PC-3 (cell line): ENCODE data around the gene ACOT11. TPM values are rescaled to one million over a fixed set of nuclear protein-coding genes. Genes with fewer than 3 reads are reported as not detected.

ENCODE experiments used
- ATAC-seq: fragments of 200-7000 bp; cut with Tn5 transposase; 2 replicates; pipeline ENCODE4 v1.9.1; 2020; ENCODE audit warnings: mild to moderate bottlenecking, moderate library complexity
- BruUV-seq: library from RNA; stranded (reverse); fragments of 400-500 nt; replicated peaks from 2 replicates; lab custom pipeline; 2021; lab: Mats Ljungman, UMichigan
- CTCF ChIA-PET: fragments of 300-600 bp; sonication (Branson Sonifier 250); formaldehyde crosslinking; loops from one replicate; lab custom pipeline; 2022; ENCODE audit warnings: antibody characterized with exemption; lab: Charles Lee
- POLR2A ChIA-PET: fragments of 300-600 bp; sonication (Branson Sonifier 250); formaldehyde crosslinking; loops from one replicate; lab custom pipeline; 2022; ENCODE audit warnings: antibody characterized with exemption; ENCODE audit not compliant: unreplicated experiment; lab: Charles Lee
- DNase-seq: peaks from one replicate; pipeline ENCODE4 v3.0.0-alpha.2; 2015
- H2AFZ ChIP-seq: fragments of 300-600 bp; sonication (generic); 2 replicates; pipeline ENCODE4 v1.6.0; 2016; ENCODE audit warnings: antibody characterized with exemption, low read length
- H3F3A ChIP-seq: fragments of 300-600 bp; sonication (generic); one replicate; pipeline ENCODE4 v1.6.0; 2017; ENCODE audit warnings: antibody characterized with exemption, low read length, control low read depth, mild to moderate bottlenecking; ENCODE audit not compliant: unreplicated experiment
- H3K27ac ChIP-seq: fragments of 300-600 bp; sonication (generic); 2 replicates; pipeline ENCODE4 v1.5.1; 2016; ENCODE audit warnings: mild to moderate bottlenecking, low read length
- H3K27me3 ChIP-seq: fragments of 300-600 bp; sonication (generic); 2 replicates; pipeline ENCODE4 v1.6.1; 2016; ENCODE audit warnings: low read length, mixed read lengths
- H3K36me3 ChIP-seq: fragments of 300-600 bp; sonication (generic); 2 replicates; pipeline ENCODE4 v1.6.1; 2016; ENCODE audit warnings: low read depth, mixed run types, low read length, mixed read lengths
- H3K4me1 ChIP-seq: fragments of 300-600 bp; sonication (generic); 2 replicates; pipeline ENCODE4 v1.5.1; 2016; ENCODE audit warnings: low read length; ENCODE audit not compliant: insufficient read depth
- H3K4me2 ChIP-seq: fragments of 300-600 bp; sonication (generic); 2 replicates; pipeline ENCODE4 v1.6.0; 2016; ENCODE audit warnings: low read length
- H3K4me3 ChIP-seq: fragments of 300-600 bp; sonication (generic); 2 replicates; pipeline ENCODE4 v1.5.1; 2016; ENCODE audit warnings: mild to moderate bottlenecking, low read length, mixed read lengths
- H3K79me2 ChIP-seq: fragments of 300-600 bp; sonication (generic); 2 replicates; pipeline ENCODE4 v1.6.1; 2017; ENCODE audit warnings: low read length, mixed read lengths
- H3K9ac ChIP-seq: fragments of 300-600 bp; sonication (generic); 2 replicates; pipeline ENCODE4 v1.6.0; 2016; ENCODE audit warnings: mild to moderate bottlenecking, low read length
- H3K9me2 ChIP-seq: fragments of 300-600 bp; sonication (generic); replicated peaks from 2 replicates; pipeline ENCODE4 v1.6.1; 2016; ENCODE audit warnings: mixed run types, low read length, mixed read lengths
- H3K9me3 ChIP-seq: fragments of 300-600 bp; sonication (generic); 2 replicates; pipeline ENCODE4 v1.6.1; 2016; ENCODE audit warnings: low read length, mixed read lengths
- H4K20me1 ChIP-seq: fragments of 300-600 bp; sonication (generic); 2 replicates; pipeline ENCODE4 v1.6.1; 2016; ENCODE audit warnings: low read length, mixed read lengths
- EZH2 ChIP-seq: fragments of 300-600 bp; sonication (generic); IDR thresholded peaks from one replicate; pipeline ENCODE4 v1.6.1; 2017; ENCODE audit warnings: antibody characterized with exemption, mild to moderate bottlenecking, low read length; ENCODE audit not compliant: unreplicated experiment
- EZH2phosphoT487 ChIP-seq: fragments of 300-600 bp; sonication (generic); IDR thresholded peaks from 2 replicates; pipeline ENCODE4 v1.6.1; 2018; ENCODE audit warnings: mild to moderate bottlenecking, antibody characterized with exemption, low read length, borderline replicate concordance
- intact Hi-C: fragments of 100-400 bp; cut with micrococcal nuclease; formaldehyde crosslinking; loops from 2 replicates; pipeline ENCODE4 v1.9.0; 2023
- total RNA-seq: library from RNA; depleted of rRNA; stranded (reverse); fragments of >200 nt; gene quantifications from 2 replicates; pipeline ENCODE4 v1.2.3, GENCODE V29; 2014
- TF ChIP-seq, protein P1 (sequence below): fragments of 300-600 bp; sonication (generic); conservative IDR thresholded peaks from 2 replicates; pipeline ENCODE4 v1.5.1; 2017; ENCODE audit warnings: antibody characterized with exemption, low read depth, mild to moderate bottlenecking, low read length

ACOT11 gene
- total RNA-seq, 1 experiment from 2014 or later: 5.0 TPM

DNA sequence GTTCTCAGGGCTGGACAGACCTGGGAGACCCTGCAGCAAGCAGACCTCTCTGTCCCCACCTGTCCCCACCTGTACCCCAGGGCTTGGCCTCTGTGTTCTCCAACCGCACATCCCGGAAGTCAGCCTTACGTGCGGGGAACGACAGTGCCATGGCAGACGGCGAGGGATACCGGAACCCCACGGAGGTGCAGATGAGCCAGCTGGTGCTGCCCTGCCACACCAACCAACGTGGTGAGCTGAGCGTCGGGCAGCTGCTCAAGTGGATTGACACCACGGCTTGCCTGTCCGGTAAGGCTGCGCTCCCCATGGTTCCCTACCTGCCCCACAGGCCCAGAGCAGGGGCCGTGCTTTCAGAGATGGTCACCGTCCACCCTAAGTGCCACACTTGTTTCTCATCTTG lies 36.5 kb downstream of the ACOT11 start:
- ChIA-PET POLR2A (no interaction called here), CTCF (no interaction called here)
- Histone ChIP-seq H3K4me2 (no peak overlapping the region), H3K36me3 (no peaks in the 10 kb centered on the region), H3K4me3 (no peak overlapping the region), H3K27ac (no peak overlapping the region), H4K20me1 (no peaks in the 10 kb centered on the region), H3K9me2 (no peaks in the 10 kb centered on the region), H2AFZ (no peak overlapping the region), H3K79me2 (no peaks in the 10 kb centered on the region), H3K27me3 (no peaks in the 10 kb centered on the region), H3K4me1 (no peaks in the 10 kb centered on the region), H3K9me3 (no peaks in the 10 kb centered on the region), H3F3A (no peaks in the 10 kb centered on the region), H3K9ac (no peak overlapping the region)
- DNase-seq (no peak), ATAC-seq (no peak)
- no TSS peak for BruUV-seq
- intact Hi-C loops: no loop called here
- TF ChIP-seq, protein P1, sequence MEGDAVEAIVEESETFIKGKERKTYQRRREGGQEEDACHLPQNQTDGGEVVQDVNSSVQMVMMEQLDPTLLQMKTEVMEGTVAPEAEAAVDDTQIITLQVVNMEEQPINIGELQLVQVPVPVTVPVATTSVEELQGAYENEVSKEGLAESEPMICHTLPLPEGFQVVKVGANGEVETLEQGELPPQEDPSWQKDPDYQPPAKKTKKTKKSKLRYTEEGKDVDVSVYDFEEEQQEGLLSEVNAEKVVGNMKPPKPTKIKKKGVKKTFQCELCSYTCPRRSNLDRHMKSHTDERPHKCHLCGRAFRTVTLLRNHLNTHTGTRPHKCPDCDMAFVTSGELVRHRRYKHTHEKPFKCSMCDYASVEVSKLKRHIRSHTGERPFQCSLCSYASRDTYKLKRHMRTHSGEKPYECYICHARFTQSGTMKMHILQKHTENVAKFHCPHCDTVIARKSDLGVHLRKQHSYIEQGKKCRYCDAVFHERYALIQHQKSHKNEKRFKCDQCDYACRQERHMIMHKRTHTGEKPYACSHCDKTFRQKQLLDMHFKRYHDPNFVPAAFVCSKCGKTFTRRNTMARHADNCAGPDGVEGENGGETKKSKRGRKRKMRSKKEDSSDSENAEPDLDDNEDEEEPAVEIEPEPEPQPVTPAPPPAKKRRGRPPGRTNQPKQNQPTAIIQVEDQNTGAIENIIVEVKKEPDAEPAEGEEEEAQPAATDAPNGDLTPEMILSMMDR: no peak
- TF ChIP-seq EZH2phosphoT487 (no peak), EZH2 (no peak)

GRCh38 chr1:54585181-54586066 lies 37.4 kb downstream of the ACOT11 start:
- H3K27me3 ChIP-seq: no peaks in the 10 kb centered on the region
- H3K4me1 ChIP-seq: no peaks in the 10 kb centered on the region
- H3K4me2 ChIP-seq: no peak overlapping the region
- H4K20me1 ChIP-seq: no peaks in the 10 kb centered on the region
- no peaks in the 10 kb centered on the region for H3F3A ChIP-seq
- H3K9me2 ChIP-seq: no peaks in the 10 kb centered on the region
- no TSS peak for BruUV-seq
- no peak for DNase-seq
- H2AFZ ChIP-seq: no peak overlapping the region
- TF ChIP-seq EZH2phosphoT487: no peak
- TF ChIP-seq, protein P1: no peak
- no peak for TF ChIP-seq EZH2
- ATAC-seq: no peak
- H3K4me3 ChIP-seq: no peak overlapping the region
- no peaks in the 10 kb centered on the region for H3K9me3 ChIP-seq
- no peaks in the 10 kb centered on the region for H3K79me2 ChIP-seq
- CTCF ChIA-PET: no interaction called here
- no peak overlapping the region for H3K27ac ChIP-seq
- POLR2A ChIA-PET: no interaction called here
- H3K36me3 ChIP-seq: no peaks in the 10 kb centered on the region
- H3K9ac ChIP-seq: no peak overlapping the region
- intact Hi-C loops: no loop called here

GRCh38 chr1:54588377-54588776 lies 40.3 kb downstream of the ACOT11 start:
- Histone ChIP-seq H3K4me3 (no peak overlapping the region), H3K27ac (no peak overlapping the region), H3K9me2 (no peaks in the 10 kb centered on the region), H3F3A (no peaks in the 10 kb centered on the region), H3K27me3 (no peaks in the 10 kb centered on the region), H3K9ac (no peak overlapping the region), H4K20me1 (no peaks in the 10 kb centered on the region), H3K79me2 (no peaks in the 10 kb centered on the region), H3K36me3 (no peaks in the 10 kb centered on the region), H3K4me1 (no peaks in the 10 kb centered on the region), H3K4me2 (no peak overlapping the region), H3K9me3 (no peaks in the 10 kb centered on the region), H2AFZ (no peak overlapping the region)
- TF ChIP-seq, protein P1: no peak
- no peak for TF ChIP-seq EZH2phosphoT487
- no peak for TF ChIP-seq EZH2
- intact Hi-C loops: no loop called here
- POLR2A ChIA-PET: no interaction called here
- DNase-seq: no peak
- no peak for ATAC-seq
- CTCF ChIA-PET: no interaction called here
- no TSS peak for BruUV-seq
